Urinary bladder (tissue), 4 donors: ENCODE results near the gene L3MBTL4. TPM values are rescaled to one million over a fixed set of nuclear protein-coding genes. Genes with fewer than 3 reads are reported as not detected.

Source experiments
- DNase-seq: peaks from one replicate; pipeline ENCODE4 v3.0.0-alpha.2; 2015; ENCODE audit errors: extremely low spot score
- H3K27ac ChIP-seq: one replicate; pipeline ENCODE4 v1.5.1; 2013; ENCODE audit warnings: low read depth, mild to moderate bottlenecking, moderate library complexity
- H3K36me3 ChIP-seq: one replicate; pipeline ENCODE4 v1.6.1; 2013; ENCODE audit warnings: mild to moderate bottlenecking, moderate library complexity; ENCODE audit not compliant: insufficient read depth
- H3K4me1 ChIP-seq: one replicate; pipeline ENCODE4 v1.6.1; 2013; ENCODE audit warnings: mild to moderate bottlenecking, moderate library complexity; ENCODE audit not compliant: insufficient read depth
- H3K4me3 ChIP-seq: one replicate; pipeline ENCODE4 v1.5.1; 2013; ENCODE audit warnings: low read depth, low read length
- whole genome bisulfite sequencing: extraction: QIAGEN DNeasy Blood & Tissue Kit; methylation state at CpG from one replicate; pipeline ENCODE4 v1.1.7; 2013; 5-methylcytosine and 5-hydroxymethylcytosine counted together
- polyA plus RNA-seq: library from polyadenylated mRNA; stranded (reverse); fragments of 200-250 nt; gene quantifications from one replicate; pipeline ENCODE4 v1.2.3, GENCODE V29; 2013
- total RNA-seq: library from RNA; depleted of rRNA; stranded (reverse); fragments of >200 nt; gene quantifications from one replicate; pipeline ENCODE4 v1.2.3, GENCODE V29; 2014
- donor health status: healthy with polysubstance abuse.
- donor health status: healthy.

Gene L3MBTL4
- total and polyA plus RNA-seq, 2 donors, result 0.98 to 6.7 TPM

- WGBS, result 78% methylated on average over 3 of the region's 3 CpGs
- H3K4me1 ChIP-seq, result no peaks in the 10 kb centered on the region
- no peaks in the 10 kb centered on the region for H3K36me3 ChIP-seq
- no peak overlapping the region for H3K4me3 ChIP-seq
- no peak for DNase-seq
- no peak overlapping the region for H3K27ac ChIP-seq
These were observed 47.5 kb downstream of the L3MBTL4 start for GRCh38 chr18:6367208-6367607.

GRCh38 chr18:6366776-6367175 lies 47.9 kb downstream of the L3MBTL4 start:
- H3K4me3 ChIP-seq, result no peak overlapping the region
- H3K27ac ChIP-seq, result no peak overlapping the region
- WGBS, result 67% methylated on average over 4 of the region's 4 CpGs
- DNase-seq, result no peak
- H3K4me1 ChIP-seq, result no peaks in the 10 kb centered on the region
- no peaks in the 10 kb centered on the region for H3K36me3 ChIP-seq

GRCh38 chr18:6365385-6365784 lies 49.3 kb downstream of the L3MBTL4 start:
- Histone ChIP-seq H3K4me1 (no peaks in the 10 kb centered on the region), H3K36me3 (no peaks in the 10 kb centered on the region), H3K4me3 (no peak overlapping the region), H3K27ac (no peak overlapping the region)
- DNase-seq, result no peak

GRCh38 chr18:6363216-6363615 lies 51.5 kb downstream of the L3MBTL4 start:
- no peak overlapping the region for H3K27ac ChIP-seq
- H3K4me1 ChIP-seq, result no peaks in the 10 kb centered on the region
- WGBS, result 67% methylated on average over 7 of the region's 7 CpGs
- H3K36me3 ChIP-seq, result no peaks in the 10 kb centered on the region
- DNase-seq, result no peak
- no peak overlapping the region for H3K4me3 ChIP-seq

- 91% methylated on average over 9 of the region's 9 CpGs for WGBS
- Histone ChIP-seq H3K4me3 (no peak overlapping the region), H3K4me1 (no peaks in the 10 kb centered on the region), H3K36me3 (no peaks in the 10 kb centered on the region), H3K27ac (no peak overlapping the region)
- DNase-seq, result no peak
These were observed 52.1 kb downstream of the L3MBTL4 start for GRCh38 chr18:6362559-6363129.

GRCh38 chr18:6357668-6358067 lies 57.0 kb downstream of the L3MBTL4 start:
- DNase-seq, result no peak
- Histone ChIP-seq H3K27ac (no peak overlapping the region), H3K4me1 (no peaks in the 10 kb centered on the region), H3K4me3 (no peak overlapping the region), H3K36me3 (no peaks in the 10 kb centered on the region)
- WGBS, result 50% methylated on average over 5 of the region's 5 CpGs

GRCh38 chr18:6355789-6356589 lies 58.7 kb downstream of the L3MBTL4 start:
- no peaks in the 10 kb centered on the region for H3K36me3 ChIP-seq
- WGBS, result 78% methylated on average over 9 of the region's 9 CpGs
- no peaks in the 10 kb centered on the region for H3K4me1 ChIP-seq
- DNase-seq, result no peak
- H3K4me3 ChIP-seq, result no peak overlapping the region
- H3K27ac ChIP-seq, result no peak overlapping the region

- Histone ChIP-seq H3K27ac (no peak overlapping the region), H3K36me3 (no peaks in the 10 kb centered on the region), H3K4me1 (no peaks in the 10 kb centered on the region), H3K4me3 (no peak overlapping the region)
- DNase-seq, result no peak
These were observed 62.4 kb downstream of the L3MBTL4 start for GRCh38 chr18:6352275-6352674.

- Histone ChIP-seq H3K4me1 (no peaks in the 10 kb centered on the region), H3K4me3 (no peak overlapping the region), H3K36me3 (no peaks in the 10 kb centered on the region), H3K27ac (no peak overlapping the region)
- 86% methylated on average over 2 of the region's 2 CpGs for WGBS
- no peak for DNase-seq
These were observed 71.7 kb downstream of the L3MBTL4 start for GRCh38 chr18:6342990-6343389.

GRCh38 chr18:6341709-6342108 lies 73.0 kb downstream of the L3MBTL4 start:
- H3K27ac ChIP-seq, result no peak overlapping the region
- H3K36me3 ChIP-seq, result no peaks in the 10 kb centered on the region
- H3K4me1 ChIP-seq, result no peaks in the 10 kb centered on the region
- DNase-seq, result no peak
- H3K4me3 ChIP-seq, result no peak overlapping the region

GRCh38 chr18:6341303-6341702 lies 73.4 kb downstream of the L3MBTL4 start:
- Histone ChIP-seq H3K4me3 (no peak overlapping the region), H3K36me3 (no peaks in the 10 kb centered on the region), H3K27ac (no peak overlapping the region)

GRCh38 chr18:6340121-6340520 lies 74.6 kb downstream of the L3MBTL4 start:
- DNase-seq, result no peak
- H3K27ac ChIP-seq, result no peak overlapping the region
- H3K4me3 ChIP-seq, result no peak overlapping the region
- H3K4me1 ChIP-seq, result no peaks in the 10 kb centered on the region
- WGBS, result 95% methylated on average over 1 of the region's 1 CpG
- H3K36me3 ChIP-seq, result no peaks in the 10 kb centered on the region

More at GRCh38 chr18:6341303-6341702, 73.4 kb downstream of the L3MBTL4 start:
- DNase-seq, result no peak
- H3K4me1 ChIP-seq, result no peaks in the 10 kb centered on the region

GRCh38 chr18:6336239-6336638 lies 78.5 kb downstream of the L3MBTL4 start:
- Histone ChIP-seq H3K4me3 (no peak overlapping the region), H3K27ac (no peak overlapping the region), H3K4me1 (no peaks in the 10 kb centered on the region), H3K36me3 (no peaks in the 10 kb centered on the region)
- 83% methylated on average over 4 of the region's 4 CpGs for WGBS
- DNase-seq, result no peak

- no peak overlapping the region for H3K27ac ChIP-seq
- H3K4me3 ChIP-seq, result no peak overlapping the region
- H3K4me1 ChIP-seq, result no peaks in the 10 kb centered on the region
- 80% methylated on average over 4 of the region's 4 CpGs for WGBS
- DNase-seq, result no peak
- no peaks in the 10 kb centered on the region for H3K36me3 ChIP-seq
These were observed 80.7 kb downstream of the L3MBTL4 start for GRCh38 chr18:6333981-6334380.
